NOMO-1 (cell line): Measurements from ENCODE around the gene NINJ1.
"Not testable (repeated sequence)": the region's sequence is repeated elsewhere in the genome, so short reads cannot be mapped to it uniquely, and the experiment has no call there.

Source experiments
- DNase-seq, 2 experiments: peaks; one replicate each; lab custom pipeline; 2025; ENCODE audit not compliant: unreplicated experiment in 2 of 2; lab: John Stamatoyannopoulos, UW

The NINJ1 gene

GRCh38 chr9:93107825-93108161 is 26.3 kb downstream of the NINJ1 start:
- no peak for DNase-seq

GRCh38 chr9:93107151-93107824 is 26.8 kb downstream of the NINJ1 start:
- DNase-seq: no peak

GRCh38 chr9:93105620-93106019 is 28.4 kb downstream of the NINJ1 start:
- DNase-seq: peak in 1 of 2 experiments; percentile 20

DNA sequence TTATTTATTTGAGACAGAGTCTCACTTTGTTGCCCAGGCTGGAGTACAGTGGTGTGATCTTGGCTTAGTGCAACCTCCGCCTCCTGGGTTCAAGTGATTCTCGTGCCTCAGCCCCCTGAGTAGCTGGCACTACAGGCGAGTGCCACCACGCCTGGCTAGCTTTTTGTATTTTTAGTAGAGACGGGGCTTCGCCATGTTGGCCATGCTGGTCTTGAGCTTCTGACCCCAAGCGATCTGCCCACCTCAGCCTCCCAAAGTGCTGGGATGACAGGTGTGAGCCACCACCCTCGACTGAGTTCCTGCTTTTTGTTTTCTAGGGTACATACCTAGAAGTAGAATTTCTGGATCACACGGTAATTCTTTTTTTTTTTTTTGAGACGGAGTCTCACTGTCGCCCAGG is 33.0 kb downstream of the NINJ1 start:
- not testable (repeated sequence) for DNase-seq

GRCh38 chr9:93100276-93100636 is 33.8 kb downstream of the NINJ1 start:
- no peak for DNase-seq

GRCh38 chr9:93099551-93100275 is 34.3 kb downstream of the NINJ1 start:
- no peak for DNase-seq

GRCh38 chr9:93098236-93098946 is 35.7 kb downstream of the NINJ1 start:
- peak; percentile 86 to 88 for DNase-seq

- DNase-seq: no peak
Observed at GRCh38 chr9:93097511-93098201, 36.4 kb downstream of the NINJ1 start.

DNA sequence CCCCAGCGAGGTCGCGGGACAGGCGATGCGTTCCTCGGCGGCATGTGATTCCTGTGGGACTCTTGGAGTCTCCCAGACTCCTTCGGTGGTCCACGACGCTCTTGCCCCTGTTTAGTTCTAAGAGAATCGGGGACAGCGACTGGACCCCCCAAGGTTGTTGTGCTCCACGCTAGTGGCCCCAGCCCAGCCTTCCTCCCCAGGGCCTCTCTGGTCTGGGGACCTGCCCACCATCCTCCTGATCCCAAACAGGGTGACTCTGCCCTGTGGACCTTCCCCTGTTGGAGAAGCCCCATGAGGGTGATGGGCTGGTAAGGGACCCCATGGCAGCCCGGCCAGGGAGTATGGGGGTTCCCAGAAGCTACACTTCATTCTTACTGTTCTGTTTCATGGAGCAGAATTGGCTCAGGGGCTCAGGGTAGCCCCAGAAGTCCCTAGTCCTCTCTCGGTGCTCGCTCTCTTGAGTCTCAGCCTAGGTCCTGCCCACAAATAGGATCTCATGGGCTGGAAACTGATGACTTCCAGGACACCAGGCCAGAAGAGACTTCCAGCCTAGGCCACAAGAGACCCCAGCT is 37.2 kb downstream of the NINJ1 start:
- no peak for DNase-seq

GRCh38 chr9:93096131-93096802 is 37.8 kb downstream of the NINJ1 start, which contains the start of gene CARD19:
Gene CARD19 (plus strand): TSS chr9:93096217. CDS start chr9:93096346, 129 bp downstream.
- DNase-seq: no peak

GRCh38 chr9:93095205-93096130 is 38.6 kb downstream of the NINJ1 start:
- peak; percentile 99 to 100 for DNase-seq

DNA sequence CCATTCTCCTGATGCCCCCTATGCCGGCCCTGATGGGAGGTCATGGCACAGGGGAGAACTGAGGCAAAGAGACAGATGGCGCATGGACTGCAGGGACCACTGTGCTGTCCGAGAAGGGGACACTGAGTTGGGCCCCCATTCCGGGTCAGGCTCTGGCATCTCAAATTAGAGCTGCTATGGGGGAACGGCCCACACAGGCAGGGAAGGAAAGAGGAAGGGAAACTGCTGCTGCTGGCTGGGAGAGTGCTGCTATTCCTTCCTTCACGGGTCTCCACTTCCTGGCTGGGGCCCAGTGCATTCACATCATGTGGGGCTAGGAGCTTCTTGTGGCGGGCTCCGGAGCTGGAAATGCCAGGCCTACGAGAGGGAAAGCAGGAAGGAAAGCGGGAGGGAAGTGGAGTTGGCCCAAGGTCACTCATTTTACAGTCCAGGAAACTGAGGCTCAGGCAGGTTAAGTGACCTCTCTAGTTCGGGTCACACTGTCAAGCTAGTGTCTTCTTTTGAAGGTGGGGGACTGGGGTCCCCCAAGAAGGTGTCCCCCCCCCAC is 39.3 kb downstream of the NINJ1 start:
- peak; percentile 86 to 88 for DNase-seq

GRCh38 chr9:93093877-93094657 is 40.0 kb downstream of the NINJ1 start:
- DNase-seq: no peak

- DNase-seq: peak in 1 of 2 experiments; percentile 14
Observed at GRCh38 chr9:93093127-93093876, 40.7 kb downstream of the NINJ1 start.

DNA sequence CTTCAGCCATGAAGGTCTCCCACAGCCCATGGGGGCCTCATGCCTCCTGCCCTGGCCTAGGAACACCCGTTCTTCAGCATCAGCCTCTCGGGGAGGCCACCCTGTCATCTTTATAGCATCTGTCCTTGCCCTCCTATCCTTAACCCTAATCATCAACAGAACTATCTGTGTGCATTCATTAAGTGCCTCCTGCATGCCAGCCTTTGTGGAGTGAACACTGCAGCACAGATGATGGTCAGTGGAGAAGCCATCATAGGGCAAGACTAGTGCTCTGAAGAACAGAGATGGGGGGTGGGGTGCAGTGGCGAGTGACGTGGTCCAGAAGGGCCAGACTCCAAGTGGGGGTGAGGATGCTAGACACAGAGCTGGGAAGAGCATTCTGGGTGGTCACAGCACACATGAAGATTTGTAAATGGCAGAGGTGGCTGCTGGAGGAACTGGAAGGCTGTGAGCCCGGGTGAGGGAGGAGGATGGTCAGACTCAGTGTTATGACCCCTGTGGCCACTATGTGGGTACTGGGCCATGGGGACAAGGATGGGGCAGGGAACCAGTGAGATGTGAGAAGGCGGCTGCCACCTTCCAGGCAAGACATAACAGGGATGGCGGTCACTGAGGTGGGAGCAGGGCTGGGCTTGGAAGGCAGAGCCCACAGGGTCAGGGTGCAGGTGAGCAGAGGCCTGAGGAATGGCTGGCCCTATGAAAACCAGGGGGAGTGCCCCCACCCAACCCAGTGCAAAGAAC is 41.6 kb downstream of the NINJ1 start:
- DNase-seq: no peak

DNA sequence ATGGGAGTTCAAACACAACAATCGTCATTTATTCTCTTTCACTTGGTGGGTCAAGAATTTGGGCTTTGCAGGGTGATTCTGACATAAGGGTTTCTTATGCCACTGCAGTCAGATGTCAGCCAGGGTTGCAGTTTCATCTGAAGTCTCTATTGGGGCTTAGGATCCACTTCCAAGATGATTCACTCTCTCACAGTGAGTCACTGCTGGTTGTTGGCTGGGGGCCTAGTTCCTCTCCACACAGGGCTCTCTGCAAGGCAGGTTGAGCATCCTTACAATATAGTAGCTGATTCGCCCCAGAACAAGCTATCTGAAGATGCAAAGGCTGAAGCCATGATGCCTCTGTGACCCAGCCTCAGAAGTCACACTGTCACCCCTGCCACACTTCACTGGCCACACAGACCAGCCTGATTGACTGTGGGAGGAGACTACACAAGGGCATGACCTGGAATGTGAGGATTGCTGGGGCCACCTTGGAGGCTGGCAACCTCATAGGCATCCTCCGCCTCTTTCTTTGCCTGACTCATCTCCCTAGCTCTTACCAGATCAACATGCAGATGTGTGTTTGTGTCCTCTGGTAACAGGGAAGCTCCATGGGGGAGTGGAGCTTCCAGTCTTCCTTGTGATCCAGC is 42.5 kb downstream of the NINJ1 start:
- DNase-seq: peak in 1 of 2 experiments; percentile 12
